HG03575 (cell line): ENCODE data around the gene SLC16A1.

Source experiments
- ATAC-seq: cut with Tn5 transposase; IDR thresholded peaks from one replicate; pipeline ENCODE4 v1.9.1; 2021; ENCODE audit not compliant: unreplicated experiment, insufficient number of reproducible peaks, low FRiP score; ENCODE audit errors: extremely low read depth

The SLC16A1 gene

GRCh38 chr1:112933820-112934571 lies 22.0 kb downstream of the SLC16A1 start:
- ATAC-seq = no peak

- ATAC-seq = no peak
These were observed 26.0 kb downstream of the SLC16A1 start for GRCh38 chr1:112929979-112930378.

GRCh38 chr1:112927462-112927990 lies 28.5 kb downstream of the SLC16A1 start:
- no peak for ATAC-seq

- ATAC-seq = no peak
These were observed 29.1 kb downstream of the SLC16A1 start for GRCh38 chr1:112926858-112927257.

GRCh38 chr1:112925015-112925414 lies 31.0 kb downstream of the SLC16A1 start:
- no peak for ATAC-seq

DNA sequence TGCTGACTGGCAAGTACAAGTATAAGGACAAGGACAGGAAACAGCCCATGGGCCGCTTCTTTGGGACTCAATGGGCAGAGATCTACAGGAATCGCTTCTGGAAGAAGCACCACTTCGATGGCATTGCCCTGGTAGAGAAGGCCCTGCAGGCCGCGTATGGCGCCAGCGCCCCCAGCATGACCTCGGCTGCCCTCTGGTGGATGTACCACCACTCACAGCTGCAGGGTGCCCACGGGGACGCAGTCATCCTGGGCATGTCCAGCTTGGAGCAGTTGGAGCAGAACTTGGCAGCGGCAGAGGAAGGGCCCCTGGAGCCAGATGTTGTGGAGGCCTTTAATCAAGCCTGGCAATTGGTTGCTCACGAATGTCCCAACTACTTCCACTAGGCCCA lies 32.0 kb downstream of the SLC16A1 start:
- no peak for ATAC-seq

- ATAC-seq = no peak
These were observed 32.6 kb downstream of the SLC16A1 start for GRCh38 chr1:112923234-112923958.

GRCh38 chr1:112911506-112912220 lies 44.3 kb downstream of the SLC16A1 start:
- ATAC-seq = no peak

DNA sequence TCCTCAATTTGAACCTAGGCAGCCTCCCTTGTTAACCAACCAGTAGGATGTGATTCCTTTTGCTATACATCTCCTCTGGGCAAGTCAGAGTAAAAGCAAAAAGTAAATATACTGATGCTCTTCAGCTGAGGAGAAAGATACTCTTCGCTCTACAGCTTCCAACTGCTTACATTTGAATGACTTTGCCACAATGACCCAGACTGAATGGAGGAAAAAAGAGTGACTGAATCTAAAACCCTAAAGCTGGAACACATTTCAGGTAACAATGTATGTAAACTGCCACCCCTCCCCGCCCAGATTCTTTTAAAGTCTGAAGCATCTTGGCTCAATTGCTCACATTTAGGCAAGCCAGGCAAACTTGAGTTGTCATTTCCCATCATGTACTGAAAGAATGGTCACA lies 46.1 kb downstream of the SLC16A1 start:
- ATAC-seq = no peak

GRCh38 chr1:112906150-112906698 lies 49.8 kb downstream of the SLC16A1 start:
- ATAC-seq = no peak

GRCh38 chr1:112905395-112906149 lies 50.4 kb downstream of the SLC16A1 start:
- no peak for ATAC-seq

DNA sequence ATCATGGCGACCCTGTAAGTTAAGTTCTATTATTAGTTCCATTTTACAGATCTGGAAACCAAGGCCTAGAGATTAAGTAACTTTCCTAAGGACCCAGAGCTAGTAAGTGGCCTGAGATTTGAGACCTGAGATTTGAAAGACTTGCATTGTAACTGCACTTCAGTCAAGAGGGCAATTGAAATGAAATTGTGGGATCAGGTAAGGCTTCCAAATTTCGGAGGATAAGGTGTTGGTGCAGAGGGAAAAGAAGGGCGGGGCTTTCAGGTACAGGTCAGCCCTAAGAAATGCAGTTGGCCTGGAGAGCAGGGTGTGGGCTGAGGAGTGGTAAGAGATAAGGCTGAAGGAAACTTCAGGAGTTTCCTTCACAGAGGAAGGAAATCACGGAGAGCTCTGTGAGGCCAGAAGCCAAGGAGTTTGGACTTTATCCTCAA lies 51.1 kb downstream of the SLC16A1 start:
- ATAC-seq = no peak

DNA sequence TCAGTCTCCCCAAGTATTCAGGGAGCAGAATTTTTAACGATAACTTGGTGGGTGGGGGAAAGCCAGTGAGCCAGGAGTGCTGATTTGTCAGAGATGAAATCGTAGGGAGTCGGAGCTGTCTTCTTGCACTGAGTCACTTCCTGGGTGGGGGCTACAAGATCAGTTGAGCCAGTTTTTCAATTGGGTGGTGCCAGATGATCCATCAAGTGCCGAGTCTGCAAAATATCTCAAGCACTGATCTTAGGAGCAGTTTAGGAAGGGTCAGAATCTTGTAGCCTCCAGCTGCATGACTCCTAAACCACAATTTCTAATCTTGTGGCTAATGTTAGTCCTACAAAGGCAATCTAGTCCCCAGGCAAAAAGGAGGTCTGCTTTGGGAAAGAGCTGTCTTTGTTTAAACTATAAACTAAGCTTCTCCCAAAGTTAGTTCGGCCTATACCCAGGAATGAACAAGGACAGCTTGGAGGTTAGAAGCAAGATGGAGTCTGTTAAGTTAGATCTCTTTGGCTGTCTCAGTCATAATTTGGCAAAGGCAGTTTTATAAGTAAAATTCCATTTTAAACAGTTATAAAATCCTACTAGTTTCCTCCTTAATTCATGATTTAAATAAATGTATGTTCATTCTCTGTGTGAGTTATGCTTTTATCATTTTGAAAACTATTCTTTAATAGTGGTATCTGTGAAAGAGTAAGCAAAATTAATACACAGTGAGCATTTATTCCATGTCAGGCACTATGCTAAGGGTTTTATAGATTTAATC lies 51.7 kb downstream of the SLC16A1 start:
- ATAC-seq = no peak

DNA sequence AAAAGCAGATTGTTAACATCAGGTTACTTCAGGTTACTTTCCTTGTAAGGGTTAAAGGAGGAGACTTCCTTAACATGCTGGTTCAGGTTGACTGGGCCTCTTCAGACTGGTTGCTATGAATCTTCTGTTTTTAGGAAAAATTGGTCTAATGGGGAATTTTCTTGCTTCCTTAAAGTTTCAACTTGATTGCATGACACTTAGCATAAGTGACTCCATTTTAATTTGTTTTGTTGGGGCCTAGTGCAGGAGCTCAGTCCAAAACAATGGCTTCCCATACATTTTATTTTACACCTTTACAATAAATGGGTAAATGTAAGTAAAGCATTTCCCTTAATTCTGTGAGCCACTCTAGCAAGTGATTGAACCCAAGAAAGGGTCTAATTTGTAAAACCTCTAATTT lies 53.8 kb downstream of the SLC16A1 start:
- ATAC-seq = no peak

- no peak for ATAC-seq
These were observed 54.6 kb downstream of the SLC16A1 start for GRCh38 chr1:112901387-112901786.

GRCh38 chr1:112896783-112897182 lies 59.2 kb downstream of the SLC16A1 start:
- no peak for ATAC-seq

GRCh38 chr1:112894561-112895011 lies 61.4 kb downstream of the SLC16A1 start:
- ATAC-seq = no peak

- ATAC-seq = no peak
These were observed 62.0 kb downstream of the SLC16A1 start for GRCh38 chr1:112894010-112894292.
